GM21723 (cell line): Measurements from ENCODE around the gene ARHGAP18.

Experiments
- ATAC-seq: cut with Tn5 transposase; IDR thresholded peaks from one replicate; pipeline ENCODE4 v1.9.1; 2021; ENCODE audit warnings: mild to moderate bottlenecking, moderate library complexity; ENCODE audit not compliant: unreplicated experiment

The ARHGAP18 gene

GRCh38 chr6:129647044-129647443 is 62.9 kb downstream of the ARHGAP18 start:
- peak; percentile 29 for ATAC-seq

DNA sequence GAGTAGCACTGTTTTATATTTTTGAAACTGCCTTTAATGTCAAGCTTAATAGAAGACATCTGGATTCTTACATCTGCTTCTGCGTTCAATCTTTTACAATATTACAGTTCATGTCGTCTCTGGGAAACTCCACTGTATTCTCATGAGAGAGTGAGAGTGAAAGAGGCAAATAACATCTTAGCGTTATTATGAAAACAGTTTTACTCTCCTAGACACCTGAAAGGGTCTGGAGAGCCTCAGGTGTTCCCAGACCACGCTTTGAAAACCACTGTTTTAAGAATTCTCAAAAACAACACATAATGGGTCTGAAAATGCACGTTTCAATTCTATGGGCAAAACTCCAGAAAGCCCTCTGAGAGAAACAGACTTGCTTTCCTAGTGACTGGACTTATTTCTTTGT is 63.3 kb downstream of the ARHGAP18 start:
- peak; percentile 83 for ATAC-seq

GRCh38 chr6:129645830-129646579 is 64.0 kb downstream of the ARHGAP18 start:
- ATAC-seq: no peak

- ATAC-seq: no peak
Measured at GRCh38 chr6:129645106-129645829, 64.7 kb downstream of the ARHGAP18 start.

DNA sequence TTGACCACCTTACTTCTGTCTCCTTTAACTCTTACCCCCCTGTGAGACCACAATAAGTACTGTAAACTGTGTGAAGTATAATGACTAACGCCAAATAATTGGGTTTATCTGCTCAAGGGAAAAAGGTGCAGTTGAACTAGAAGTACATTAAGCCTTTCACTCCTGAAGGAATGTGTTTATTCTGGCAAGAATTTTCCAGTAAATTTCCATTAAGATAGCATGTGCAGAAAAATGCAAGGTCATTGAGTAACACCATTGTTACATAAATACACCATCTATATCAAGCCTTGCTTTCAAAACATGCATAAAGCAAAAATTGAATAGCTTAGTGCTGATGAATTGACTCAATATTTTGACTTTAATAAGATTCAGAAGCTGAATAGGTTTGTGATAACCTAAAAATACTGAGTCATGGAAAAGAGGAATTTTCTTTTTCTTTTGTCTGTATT is 65.4 kb downstream of the ARHGAP18 start:
- no peak for ATAC-seq

GRCh38 chr6:129643968-129644367 is 66.0 kb downstream of the ARHGAP18 start:
- no peak for ATAC-seq

DNA sequence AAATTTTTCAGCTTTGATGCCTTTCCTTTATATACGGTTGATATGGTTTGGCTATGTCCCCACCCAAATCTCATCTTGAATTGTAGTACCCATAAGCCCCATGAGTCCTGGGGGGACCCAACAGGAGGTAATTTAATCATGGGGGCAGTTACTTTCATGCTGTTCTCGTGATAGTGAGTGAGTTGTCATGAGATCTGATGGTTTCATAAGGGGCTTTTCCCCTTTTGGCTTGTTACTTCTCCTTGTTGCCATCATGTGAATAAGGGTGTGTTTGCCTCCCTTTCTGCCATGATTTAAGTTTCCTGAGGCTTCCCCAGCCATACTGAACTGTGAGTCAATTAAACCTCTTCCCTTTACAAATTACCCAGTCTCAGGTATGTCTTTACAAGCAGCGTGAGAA is 66.8 kb downstream of the ARHGAP18 start:
- no peak for ATAC-seq

DNA sequence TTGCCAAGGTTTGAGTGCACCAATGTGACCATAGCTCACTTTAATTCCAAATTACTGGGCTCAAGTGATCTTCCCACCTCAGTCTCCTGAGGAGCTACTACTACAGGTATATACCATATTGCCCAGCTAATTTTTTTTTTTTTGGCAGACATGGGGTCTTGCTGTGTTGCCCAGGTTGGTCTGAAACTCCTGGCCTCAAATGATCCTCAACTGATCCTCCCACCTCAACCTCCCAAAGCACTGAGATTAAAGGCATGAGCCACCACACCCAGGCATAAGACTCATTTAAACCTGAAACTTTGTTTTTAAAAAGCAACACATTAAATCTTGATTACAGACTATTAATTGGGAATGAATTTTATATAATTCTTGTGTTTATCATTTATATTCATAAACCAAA is 67.7 kb downstream of the ARHGAP18 start:
- no peak for ATAC-seq

- ATAC-seq: no peak
Measured at GRCh38 chr6:129641344-129641743, 68.6 kb downstream of the ARHGAP18 start.

- no peak for ATAC-seq
Measured at GRCh38 chr6:129638686-129639085, 71.3 kb downstream of the ARHGAP18 start.

DNA sequence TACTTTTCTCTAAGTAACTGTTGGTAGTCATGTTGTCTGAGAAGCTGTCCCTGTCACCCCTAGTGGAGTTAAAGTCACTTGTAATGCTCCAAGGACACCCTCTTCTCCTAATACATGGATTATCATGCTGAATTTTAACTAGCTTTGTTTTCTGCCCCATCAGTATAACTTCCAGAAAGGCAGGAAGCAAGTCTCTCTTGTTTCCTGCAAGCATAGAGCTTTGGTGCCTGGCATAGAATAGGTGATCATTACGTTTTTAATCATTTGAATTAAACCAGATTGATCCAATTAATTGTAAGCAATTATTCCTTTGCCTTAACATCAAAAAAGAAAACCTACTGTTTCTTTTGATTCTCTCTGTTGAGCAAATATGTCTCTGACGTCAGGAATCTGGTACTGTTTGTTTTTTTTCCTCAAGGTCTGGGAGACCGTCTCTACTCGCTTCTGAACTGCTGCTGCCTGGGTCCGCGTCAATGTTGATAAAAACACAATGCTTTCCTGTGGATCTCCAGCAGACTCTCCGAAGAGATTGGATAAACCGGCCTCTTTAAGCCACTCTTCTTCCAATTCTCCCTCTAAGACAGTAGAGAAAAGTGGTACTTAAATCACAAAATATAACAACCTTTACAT is 71.8 kb downstream of the ARHGAP18 start:
- ATAC-seq: no peak

GRCh38 chr6:129637340-129638054 is 72.5 kb downstream of the ARHGAP18 start:
- no peak for ATAC-seq

DNA sequence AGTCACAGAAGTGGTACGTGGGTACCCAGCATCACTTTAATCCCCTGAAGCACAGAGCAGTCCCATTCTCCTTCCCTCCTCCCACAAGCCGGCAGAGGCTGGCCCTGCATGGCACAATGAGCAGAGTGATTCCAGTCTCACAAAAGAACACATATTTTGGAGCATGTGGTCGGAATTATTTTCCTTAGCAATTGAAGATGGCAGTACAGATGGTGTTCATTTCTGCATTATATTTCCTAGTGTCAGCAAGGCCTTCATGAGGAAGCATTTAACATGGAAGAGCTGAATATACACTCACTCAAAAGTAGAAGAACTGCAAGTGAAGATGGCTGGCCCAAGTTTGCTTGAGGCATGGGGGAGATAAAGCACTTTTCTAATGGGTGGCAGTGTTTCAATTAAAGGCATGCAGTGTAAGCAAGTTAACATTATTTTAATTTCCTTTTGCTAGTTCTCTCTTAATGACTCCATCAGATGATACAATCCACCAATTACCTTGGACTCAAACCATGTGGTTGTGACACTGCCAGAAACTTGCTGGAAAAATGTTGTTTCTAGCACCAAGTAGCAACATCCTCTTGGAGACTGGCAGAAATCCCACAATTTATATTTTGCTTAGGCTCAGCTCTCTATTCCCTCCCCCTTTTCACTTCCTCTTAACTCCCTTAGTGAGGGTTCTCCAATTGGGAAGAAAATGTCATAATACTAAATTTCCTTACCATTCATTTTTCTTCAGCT is 74.4 kb downstream of the ARHGAP18 start:
- no peak for ATAC-seq

DNA sequence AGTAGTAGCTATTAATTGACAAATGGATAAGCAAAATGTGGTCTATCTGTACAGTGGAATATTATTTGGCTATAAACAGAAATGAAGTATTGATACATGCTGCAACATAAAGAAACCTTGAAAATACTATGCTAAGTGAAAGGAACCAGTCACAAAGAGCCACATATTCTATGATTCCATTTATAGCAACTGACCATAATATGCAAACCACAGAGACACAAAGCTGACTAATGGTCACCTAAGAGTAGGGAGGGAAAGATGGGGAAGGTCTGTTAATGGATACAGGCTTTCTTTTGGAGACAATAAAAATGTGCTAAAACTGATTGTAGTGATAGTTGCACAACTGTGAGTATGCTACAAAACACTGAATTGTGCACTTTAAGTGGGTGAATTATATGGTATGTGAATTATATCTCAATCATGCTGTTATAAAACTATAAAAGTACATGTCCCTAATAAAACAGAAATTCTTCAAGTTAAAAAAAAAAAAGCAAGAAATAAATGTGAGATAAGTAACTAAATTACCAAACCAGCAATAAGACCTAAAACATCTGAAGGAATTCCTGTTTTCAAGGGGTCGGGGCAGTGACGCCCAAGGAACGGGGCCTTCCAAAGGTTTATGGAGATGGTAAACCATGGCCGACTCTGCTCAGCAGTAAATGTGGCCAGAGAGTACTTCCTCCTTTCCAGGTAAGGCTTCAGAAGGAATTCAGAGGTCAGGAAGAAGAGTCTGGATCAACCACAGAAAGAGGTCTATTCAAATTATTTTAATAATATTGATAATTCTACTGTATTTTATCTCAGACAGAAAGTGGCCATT is 75.4 kb downstream of the ARHGAP18 start:
- no peak for ATAC-seq

- no peak for ATAC-seq
Measured at GRCh38 chr6:129633529-129633928, 76.4 kb downstream of the ARHGAP18 start.

DNA sequence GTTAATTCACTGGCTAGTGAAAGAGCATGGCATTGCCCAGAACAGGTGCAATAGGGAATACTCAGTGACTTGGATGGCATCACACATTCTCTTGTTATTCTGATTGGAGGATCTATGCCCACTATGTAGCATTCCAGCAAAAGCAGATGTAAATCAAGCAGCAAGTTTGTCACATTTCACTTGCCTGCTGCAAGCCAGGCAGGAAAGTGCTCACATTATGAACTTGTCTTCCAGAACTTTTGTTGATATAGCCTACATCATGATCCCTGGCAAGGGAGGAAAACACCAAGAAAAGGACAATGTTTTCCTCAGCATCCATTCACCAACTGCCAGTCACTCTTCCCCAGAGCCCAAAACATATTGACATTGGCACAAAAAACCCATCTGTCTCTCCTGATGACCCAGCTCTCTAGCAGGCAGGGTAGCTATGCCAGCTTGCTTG is 77.8 kb downstream of the ARHGAP18 start:
- no peak for ATAC-seq

DNA sequence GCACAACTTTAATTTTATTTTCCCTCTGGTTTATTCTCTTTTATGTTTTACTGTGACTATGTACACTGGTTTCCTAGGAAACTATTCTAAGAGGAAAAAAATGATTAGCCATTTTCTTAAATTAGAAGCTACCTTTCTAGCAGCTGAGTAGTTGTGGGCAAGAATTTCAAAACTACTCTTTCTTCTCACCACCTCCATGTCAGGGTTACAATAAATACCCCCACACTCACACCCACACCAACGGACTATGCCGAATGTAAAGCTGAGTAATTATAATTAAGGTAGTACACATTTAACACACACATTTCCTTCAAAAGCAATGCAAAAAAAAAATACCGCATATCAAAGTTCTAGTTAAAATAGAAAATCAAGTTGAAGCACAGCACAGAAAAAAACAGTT is 78.9 kb downstream of the ARHGAP18 start:
- no peak for ATAC-seq

DNA sequence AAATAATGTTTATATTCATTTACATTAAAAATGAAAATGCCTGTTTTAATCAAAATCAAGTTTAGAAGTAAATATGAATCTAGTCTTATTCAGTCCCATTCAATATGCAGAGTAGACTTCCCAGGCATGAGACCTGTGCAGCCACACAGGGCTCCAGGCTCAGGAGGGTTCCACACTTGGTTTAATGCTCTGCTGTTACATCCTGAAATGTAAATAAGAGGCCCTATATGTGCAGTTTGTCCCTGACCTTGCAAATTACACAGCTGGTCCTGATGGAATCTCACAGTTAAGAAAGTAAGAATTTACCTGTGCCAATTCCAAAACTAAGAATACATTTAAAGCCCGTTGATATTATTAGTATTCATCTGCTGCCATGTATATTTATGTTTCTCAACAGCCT is 79.4 kb downstream of the ARHGAP18 start:
- no peak for ATAC-seq

DNA sequence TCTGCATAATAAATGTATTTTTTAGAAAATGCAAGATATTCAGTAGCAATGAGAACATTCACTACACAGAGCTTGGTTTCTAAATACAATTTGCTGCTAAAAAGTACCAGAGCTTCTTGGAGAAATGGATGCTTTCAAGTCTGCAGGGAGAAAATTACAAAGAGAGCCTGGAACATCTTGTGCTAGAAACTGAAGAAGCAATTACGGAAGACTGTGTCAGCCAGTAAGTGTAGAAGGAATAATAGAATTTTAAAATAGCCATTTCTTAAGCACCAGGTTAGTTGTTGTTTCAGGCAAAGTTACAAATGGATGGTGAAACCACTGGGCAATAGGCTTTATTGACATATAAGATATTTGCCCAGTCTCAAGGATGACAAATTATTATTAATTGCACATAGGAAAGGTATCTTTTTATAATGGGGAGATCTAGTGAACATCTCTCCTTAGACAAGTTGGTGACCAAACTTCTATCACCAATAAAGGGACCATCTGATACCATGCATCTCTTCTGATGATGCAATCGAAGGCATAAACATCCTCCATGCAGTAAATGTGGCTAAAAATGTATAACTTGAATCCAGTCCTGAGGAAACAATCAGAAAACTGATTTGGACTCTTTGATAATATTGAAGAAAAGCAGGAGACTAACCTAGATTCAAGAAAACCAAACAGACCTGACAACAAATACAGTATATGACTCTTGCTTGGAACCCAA is 81.7 kb downstream of the ARHGAP18 start:
- ATAC-seq: no peak
